HEK293 (cell line): ENCODE results near the gene SIK2.

Source experiments
- CTCF ChIA-PET: fragments of 350-600 bp; formaldehyde crosslinking; extraction: SDS; loops from one replicate; lab custom pipeline; 2021; ENCODE audit warnings: antibody characterized with exemption; lab: Yijun Ruan, JAX
- POLR2A ChIA-PET: fragments of 300-600 bp; formaldehyde crosslinking; extraction: SDS; loops from one replicate; lab custom pipeline; 2020; ENCODE audit warnings: antibody characterized with exemption, inconsistent platforms; lab: Yijun Ruan, JAX
- H3K27ac ChIP-seq: fragments of 200-500 bp; sonication (Bioruptor generic); 2 replicates; pipeline ENCODE4 v1.5.1; 2014; ENCODE audit warnings: low read depth, low read length, control low read depth, inconsistent platforms; ENCODE audit errors: extremely low read depth
- H3K36me3 ChIP-seq, 2 experiments: fragments of 200-500 bp in 1 of 2; sonication (Bioruptor generic) in 1 of 2; 1 replicate in 1 of 2; 2 replicates in 1 of 2; pipeline ENCODE4 v1.5.1; 2014 to 2017; ENCODE audit warnings: inconsistent platforms in 2 of 2, low read length in 2 of 2; ENCODE audit not compliant: control insufficient read depth in 2 of 2, insufficient read depth in 1 of 2
- H3K4me1 ChIP-seq: fragments of 200-500 bp; sonication (Bioruptor generic); 2 replicates; pipeline ENCODE4 v1.5.1; 2014; ENCODE audit warnings: mild to moderate bottlenecking, low read length, inconsistent platforms; ENCODE audit not compliant: control insufficient read depth, insufficient read depth
- H3K4me3 ChIP-seq: 2 replicates; pipeline ENCODE4 v1.5.1; 2011; ENCODE audit warnings: low read depth, mild to moderate bottlenecking, control low read depth, low read length, moderate library complexity
- H3K9me3 ChIP-seq: fragments of 200-500 bp; sonication (Bioruptor generic); 2 replicates; pipeline ENCODE4 v1.5.1; 2014; ENCODE audit warnings: low read depth, low read length, inconsistent platforms; ENCODE audit not compliant: control insufficient read depth, insufficient read depth
- GLIS1 ChIP-seq: fragments of 450-650 bp; formaldehyde crosslinking; IDR thresholded peaks from 2 replicates; pipeline ENCODE4 v1.5.1; 2016; ENCODE audit warnings: missing biosample characterization, missing genetic modification characterization
- IKZF3 ChIP-seq: fragments of 450-650 bp; IDR thresholded peaks from 2 replicates; pipeline ENCODE4 v1.5.0; 2018; ENCODE audit warnings: missing biosample characterization, mild to moderate bottlenecking, missing genetic modification characterization, moderate library complexity
- KLF17 ChIP-seq: fragments of 450-650 bp; formaldehyde crosslinking; IDR thresholded peaks from 2 replicates; pipeline ENCODE4 v1.5.1; 2016; ENCODE audit warnings: missing biosample characterization, missing genetic modification characterization
- PATZ1 ChIP-seq: fragments of 450-650 bp; formaldehyde crosslinking; IDR thresholded peaks from 2 replicates; pipeline ENCODE4 v1.5.1; 2016; ENCODE audit warnings: missing biosample characterization, missing genetic modification characterization
- PRDM1 ChIP-seq: fragments of 450-650 bp; formaldehyde crosslinking; IDR thresholded peaks from 2 replicates; pipeline ENCODE4; 2016; ENCODE audit warnings: missing biosample characterization, missing genetic modification characterization
- PRDM6 ChIP-seq: fragments of 450-650 bp; formaldehyde crosslinking; IDR thresholded peaks from 2 replicates; pipeline ENCODE4 v1.5.1; 2017; ENCODE audit warnings: missing biosample characterization, missing genetic modification characterization
- YY1 ChIP-seq: fragments of 450-650 bp; formaldehyde crosslinking; IDR thresholded peaks from 2 replicates; pipeline ENCODE4 v1.5.1; 2018; ENCODE audit warnings: missing biosample characterization, missing genetic modification characterization
- ZBTB17 ChIP-seq: fragments of 450-650 bp; formaldehyde crosslinking; IDR thresholded peaks from 2 replicates; pipeline ENCODE4 v1.5.1; 2016; ENCODE audit warnings: missing biosample characterization, missing genetic modification characterization
- ZFP3 ChIP-seq: fragments of 450-650 bp; formaldehyde crosslinking; IDR thresholded peaks from 2 replicates; pipeline ENCODE4 v1.5.1; 2016; ENCODE audit warnings: low read depth, missing biosample characterization, missing genetic modification characterization
- ZNF121 ChIP-seq: fragments of 450-650 bp; formaldehyde crosslinking; IDR thresholded peaks from 2 replicates; pipeline ENCODE4 v1.5.1; 2016; ENCODE audit warnings: missing biosample characterization, missing genetic modification characterization
- ZNF23 ChIP-seq: fragments of 450-650 bp; formaldehyde crosslinking; IDR thresholded peaks from 2 replicates; pipeline ENCODE4 v1.5.1; 2016; ENCODE audit warnings: missing biosample characterization, missing genetic modification characterization, borderline replicate concordance
- ZNF350 ChIP-seq: fragments of 450-650 bp; formaldehyde crosslinking; IDR thresholded peaks from 2 replicates; pipeline ENCODE4 v1.5.0; 2017; ENCODE audit warnings: missing biosample characterization, mild to moderate bottlenecking, missing genetic modification characterization
- ZNF529 ChIP-seq: fragments of 450-650 bp; formaldehyde crosslinking; IDR thresholded peaks from 2 replicates; pipeline ENCODE4 v1.5.1; 2017; ENCODE audit warnings: missing genetic modification characterization, missing biosample characterization; ENCODE audit not compliant: insufficient replicate concordance
- ZNF654 ChIP-seq: fragments of 450-650 bp; formaldehyde crosslinking; IDR thresholded peaks from 2 replicates; pipeline ENCODE4 v1.5.1; 2016; ENCODE audit warnings: low read depth, missing biosample characterization, missing genetic modification characterization
- ZSCAN30 ChIP-seq: fragments of 450-650 bp; IDR thresholded peaks from 2 replicates; pipeline ENCODE4 v1.5.1; 2018; ENCODE audit warnings: missing biosample characterization, mild to moderate bottlenecking, missing genetic modification characterization, moderate library complexity
- TF ChIP-seq, protein P1 (sequence below): fragments of 450-650 bp; formaldehyde crosslinking; IDR thresholded peaks from 2 replicates; pipeline ENCODE4 v1.5.1; 2016; ENCODE audit warnings: missing biosample characterization, missing genetic modification characterization, low read depth
- TF ChIP-seq, protein P2 (sequence below): fragments of 450-650 bp; formaldehyde crosslinking; IDR thresholded peaks from 2 replicates; pipeline ENCODE4 v1.5.1; 2016; ENCODE audit warnings: missing biosample characterization, missing genetic modification characterization

SIK2 gene

GRCh38 chr11:111633756-111634362 lies 31.6 kb downstream of the SIK2 start:
- H3K36me3 ChIP-seq = peaks cover 0 to 6% of the 10 kb centered on the region in 2 experiments; a peak in 1 of 3 replicates
- H3K4me3 ChIP-seq = no peak overlapping the region
- no peak overlapping the region for H3K27ac ChIP-seq
- H3K9me3 ChIP-seq = no peaks in the 10 kb centered on the region
- CTCF ChIA-PET = interaction anchor here (0.7 kb wide), 1 partner anchor 118 kb away, joined by 7 read pairs; no protein-coding TSS in a partner anchor
- TF ChIP-seq ZNF23 (tag by site-specific recombination) (no peak), PRDM6 (tag by site-specific recombination) (0 out of 2 replicates have a peak, but pooled peaks have one; percentile 2), ZNF529 (no peak), ZBTB17 (tag by site-specific recombination) (no peak)
- TF ChIP-seq, protein P1, sequence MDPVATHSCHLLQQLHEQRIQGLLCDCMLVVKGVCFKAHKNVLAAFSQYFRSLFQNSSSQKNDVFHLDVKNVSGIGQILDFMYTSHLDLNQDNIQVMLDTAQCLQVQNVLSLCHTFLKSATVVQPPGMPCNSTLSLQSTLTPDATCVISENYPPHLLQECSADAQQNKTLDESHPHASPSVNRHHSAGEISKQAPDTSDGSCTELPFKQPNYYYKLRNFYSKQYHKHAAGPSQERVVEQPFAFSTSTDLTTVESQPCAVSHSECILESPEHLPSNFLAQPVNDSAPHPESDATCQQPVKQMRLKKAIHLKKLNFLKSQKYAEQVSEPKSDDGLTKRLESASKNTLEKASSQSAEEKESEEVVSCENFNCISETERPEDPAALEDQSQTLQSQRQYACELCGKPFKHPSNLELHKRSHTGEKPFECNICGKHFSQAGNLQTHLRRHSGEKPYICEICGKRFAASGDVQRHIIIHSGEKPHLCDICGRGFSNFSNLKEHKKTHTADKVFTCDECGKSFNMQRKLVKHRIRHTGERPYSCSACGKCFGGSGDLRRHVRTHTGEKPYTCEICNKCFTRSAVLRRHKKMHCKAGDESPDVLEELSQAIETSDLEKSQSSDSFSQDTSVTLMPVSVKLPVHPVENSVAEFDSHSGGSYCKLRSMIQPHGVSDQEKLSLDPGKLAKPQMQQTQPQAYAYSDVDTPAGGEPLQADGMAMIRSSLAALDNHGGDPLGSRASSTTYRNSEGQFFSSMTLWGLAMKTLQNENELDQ (tag by site-specific recombination) = no peak
- POLR2A ChIA-PET = no interaction called here
- no peaks in the 10 kb centered on the region for H3K4me1 ChIP-seq

DNA sequence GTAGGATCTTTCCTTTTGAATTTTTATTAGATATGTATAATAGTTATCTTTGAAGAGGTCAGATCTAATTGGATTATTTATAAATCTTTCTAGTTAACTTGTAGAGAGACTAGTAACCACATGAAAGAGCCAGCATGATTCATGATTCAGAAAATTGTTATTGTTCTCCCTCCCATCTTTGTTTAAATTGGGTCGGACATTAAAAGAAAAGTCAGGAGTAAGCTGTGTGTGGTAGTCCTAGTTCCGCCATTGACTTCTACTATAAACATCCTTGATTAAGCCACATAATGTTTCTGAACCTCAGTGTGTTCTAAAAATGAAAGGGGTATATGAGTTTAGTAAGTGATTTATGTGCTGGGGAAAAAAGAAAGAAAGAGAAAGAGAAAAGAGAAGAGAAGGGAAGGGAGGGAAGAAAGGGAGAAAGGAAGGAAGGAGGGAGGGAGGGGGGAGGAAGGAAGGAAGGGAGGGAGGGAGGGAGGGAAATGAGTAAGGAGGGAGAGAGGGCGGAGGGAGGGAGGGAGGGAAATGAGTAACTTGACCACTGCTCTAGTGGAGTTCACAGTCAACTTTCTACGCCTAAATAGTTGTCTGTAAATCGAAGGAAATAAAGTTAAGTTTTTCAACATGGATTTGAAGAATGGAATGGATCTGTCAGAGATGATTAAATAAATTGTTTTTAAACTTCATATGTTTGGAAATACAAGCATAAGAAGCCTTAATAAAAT lies 32.9 kb downstream of the SIK2 start:
- Histone ChIP-seq H3K36me3 (peaks cover 0 to 3% of the 10 kb centered on the region in 2 experiments; a peak in 1 of 3 replicates), H3K27ac (no peak overlapping the region), H3K9me3 (no peaks in the 10 kb centered on the region), H3K4me1 (no peaks in the 10 kb centered on the region), H3K4me3 (no peak overlapping the region)
- ChIA-PET CTCF (no interaction called here), POLR2A (no interaction called here)
- no peak for TF ChIP-seq GLIS1
- TF ChIP-seq IKZF3 (tag by site-specific recombination) = no peak
- TF ChIP-seq ZNF654 (tag by site-specific recombination) = no peak
- TF ChIP-seq ZNF121 (tag by site-specific recombination) = no peak
- TF ChIP-seq PRDM1 (tag by site-specific recombination) = peak; percentile 29; the same call in 1 of the 2 replicates

DNA sequence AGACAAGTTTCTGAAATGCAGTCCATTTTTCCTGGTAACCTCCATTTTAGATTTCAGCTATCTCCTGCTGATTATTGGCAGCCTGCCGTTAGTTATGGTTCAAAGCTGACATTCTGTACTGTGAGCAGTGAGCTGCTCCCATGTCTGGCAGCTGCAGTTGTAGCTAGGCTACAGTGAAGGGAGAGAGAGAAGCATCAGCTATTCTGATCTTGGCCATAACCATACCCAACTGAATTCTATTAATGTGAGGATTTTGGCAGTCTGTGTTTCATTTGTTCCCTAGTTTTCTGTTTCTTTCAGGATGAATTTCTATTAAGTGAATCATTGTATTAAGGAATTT lies 33.4 kb downstream of the SIK2 start:
- Histone ChIP-seq H3K27ac (no peak overlapping the region), H3K9me3 (no peaks in the 10 kb centered on the region), H3K4me1 (no peaks in the 10 kb centered on the region), H3K4me3 (no peak overlapping the region), H3K36me3 (peaks cover 0 to 3% of the 10 kb centered on the region in 2 experiments; a peak in 1 of 3 replicates)
- CTCF ChIA-PET = no interaction called here
- POLR2A ChIA-PET = no interaction called here
- TF ChIP-seq PATZ1 (no peak), YY1 (tag by site-specific recombination) (no peak), ZSCAN30 (tag by site-specific recombination) (no peak), ZNF350 (tag by site-specific recombination) (no peak), ZFP3 (tag by site-specific recombination) (no peak), KLF17 (tag by site-specific recombination) (no peak)
- TF ChIP-seq, protein P2, sequence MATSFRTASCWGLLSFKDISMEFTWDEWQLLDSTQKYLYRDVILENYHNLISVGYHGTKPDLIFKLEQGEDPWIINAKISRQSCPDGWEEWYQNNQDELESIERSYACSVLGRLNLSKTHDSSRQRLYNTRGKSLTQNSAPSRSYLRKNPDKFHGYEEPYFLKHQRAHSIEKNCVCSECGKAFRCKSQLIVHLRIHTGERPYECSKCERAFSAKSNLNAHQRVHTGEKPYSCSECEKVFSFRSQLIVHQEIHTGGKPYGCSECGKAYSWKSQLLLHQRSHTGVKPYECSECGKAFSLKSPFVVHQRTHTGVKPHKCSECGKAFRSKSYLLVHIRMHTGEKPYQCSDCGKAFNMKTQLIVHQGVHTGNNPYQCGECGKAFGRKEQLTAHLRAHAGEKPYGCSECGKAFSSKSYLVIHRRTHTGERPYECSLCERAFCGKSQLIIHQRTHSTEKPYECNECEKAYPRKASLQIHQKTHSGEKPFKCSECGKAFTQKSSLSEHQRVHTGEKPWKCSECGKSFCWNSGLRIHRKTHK (tag by site-specific recombination) = no peak
